A673 (cell line): ENCODE data around the gene TRIP12. TPM values are rescaled to one million over a fixed set of nuclear protein-coding genes. Genes with fewer than 3 reads are reported as not detected.

Source experiments
- BruUV-seq: library from RNA; stranded (reverse); fragments of 400-500 nt; replicated peaks from 2 replicates; lab custom pipeline; 2021; lab: Mats Ljungman, UMichigan
- CTCF ChIA-PET: fragments of 300-600 bp; sonication (Branson Sonifier 250); formaldehyde crosslinking; loops from one replicate; lab custom pipeline; 2022; ENCODE audit warnings: antibody characterized with exemption; lab: Charles Lee
- POLR2A ChIA-PET: fragments of 300-600 bp; sonication (Branson Sonifier 250); formaldehyde crosslinking; loops from one replicate; lab custom pipeline; 2022; ENCODE audit warnings: antibody characterized with exemption; ENCODE audit not compliant: low non-redundant PET; lab: Charles Lee
- DNase-seq: peaks from one replicate; pipeline ENCODE4 v3.0.0-alpha.2; 2015; ENCODE audit warnings: low spot score
- H3K27ac ChIP-seq: fragments of 200-600 bp; sonication (generic); 2 replicates; pipeline ENCODE4 v1.5.1; 2016; ENCODE audit warnings: mixed run types, low read depth, mild to moderate bottlenecking, mixed read lengths, antibody characterized with exemption, low read length; ENCODE audit not compliant: poor library complexity, severe bottlenecking
- H3K27me3 ChIP-seq: fragments of 200-600 bp; sonication (generic); replicated peaks from 2 replicates; pipeline ENCODE4 v1.6.1; 2017; ENCODE audit warnings: mixed run types, low read depth, mild to moderate bottlenecking, mixed read lengths, antibody characterized with exemption, low read length; ENCODE audit not compliant: insufficient read depth, poor library complexity
- H3K36me3 ChIP-seq: fragments of 200-600 bp; sonication (generic); 2 replicates; pipeline ENCODE4 v1.6.1; 2016; ENCODE audit warnings: mixed run types, mild to moderate bottlenecking, mixed read lengths, antibody characterized with exemption, low read length; ENCODE audit not compliant: insufficient read depth, poor library complexity, severe bottlenecking
- H3K4me1 ChIP-seq: fragments of 200-600 bp; sonication (generic); 2 replicates; pipeline ENCODE4 v1.6.1; 2017; ENCODE audit warnings: mixed run types, mild to moderate bottlenecking, mixed read lengths, antibody characterized with exemption, low read length; ENCODE audit not compliant: insufficient read depth, poor library complexity, severe bottlenecking
- H3K4me3 ChIP-seq: fragments of 200-600 bp; sonication (generic); 2 replicates; pipeline ENCODE4 v1.5.1; 2016; ENCODE audit warnings: low read depth, mixed run types, mild to moderate bottlenecking, mixed read lengths, low read length; ENCODE audit not compliant: poor library complexity, severe bottlenecking
- H3K9me3 ChIP-seq: fragments of 200-600 bp; sonication (generic); 2 replicates; pipeline ENCODE4 v1.6.1; 2016; ENCODE audit warnings: mixed run types, low read depth, mild to moderate bottlenecking, mixed read lengths, antibody characterized with exemption, low read length; ENCODE audit not compliant: poor library complexity, severe bottlenecking
- EZH2 ChIP-seq: fragments of 200-600 bp; sonication (generic); IDR thresholded peaks from 2 replicates; pipeline ENCODE4 v1.6.1; 2017; ENCODE audit warnings: borderline replicate concordance, low read depth, mild to moderate bottlenecking, mixed read lengths, antibody characterized with exemption, low read length; ENCODE audit not compliant: poor library complexity, severe bottlenecking
- intact Hi-C: fragments of 100-400 bp; cut with micrococcal nuclease; formaldehyde crosslinking; loops from one replicate; pipeline ENCODE4 v1.10.0; 2022; ENCODE audit not compliant: unreplicated experiment
- total RNA-seq: library from RNA; stranded (reverse); gene quantifications from 2 replicates; pipeline ENCODE4 v1.2.3, GENCODE V29; 2021
- TF ChIP-seq, protein P1 (sequence below): fragments of 300-800, 200-600 bp; sonication (generic); conservative IDR thresholded peaks from 2 replicates; pipeline ENCODE4 v1.5.1; 2017; ENCODE audit warnings: low read depth, mild to moderate bottlenecking, antibody characterized with exemption, low read length, moderate library complexity, mixed read lengths

The TRIP12 gene
- total RNA-seq, 1 experiment from 2014 or later: 300 TPM

GRCh38 chr2:229888031-229888430 is 33.8 kb downstream of the TRIP12 start:
- ChIA-PET CTCF (no interaction called here), POLR2A (no interaction called here)
- H3K27me3 ChIP-seq: no peaks in the 10 kb centered on the region
- H3K27ac ChIP-seq: no peak overlapping the region
- no peak for DNase-seq
- TF ChIP-seq, protein P1, sequence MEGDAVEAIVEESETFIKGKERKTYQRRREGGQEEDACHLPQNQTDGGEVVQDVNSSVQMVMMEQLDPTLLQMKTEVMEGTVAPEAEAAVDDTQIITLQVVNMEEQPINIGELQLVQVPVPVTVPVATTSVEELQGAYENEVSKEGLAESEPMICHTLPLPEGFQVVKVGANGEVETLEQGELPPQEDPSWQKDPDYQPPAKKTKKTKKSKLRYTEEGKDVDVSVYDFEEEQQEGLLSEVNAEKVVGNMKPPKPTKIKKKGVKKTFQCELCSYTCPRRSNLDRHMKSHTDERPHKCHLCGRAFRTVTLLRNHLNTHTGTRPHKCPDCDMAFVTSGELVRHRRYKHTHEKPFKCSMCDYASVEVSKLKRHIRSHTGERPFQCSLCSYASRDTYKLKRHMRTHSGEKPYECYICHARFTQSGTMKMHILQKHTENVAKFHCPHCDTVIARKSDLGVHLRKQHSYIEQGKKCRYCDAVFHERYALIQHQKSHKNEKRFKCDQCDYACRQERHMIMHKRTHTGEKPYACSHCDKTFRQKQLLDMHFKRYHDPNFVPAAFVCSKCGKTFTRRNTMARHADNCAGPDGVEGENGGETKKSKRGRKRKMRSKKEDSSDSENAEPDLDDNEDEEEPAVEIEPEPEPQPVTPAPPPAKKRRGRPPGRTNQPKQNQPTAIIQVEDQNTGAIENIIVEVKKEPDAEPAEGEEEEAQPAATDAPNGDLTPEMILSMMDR: no peak
- TF ChIP-seq EZH2: no peak
- no peaks in the 10 kb centered on the region for H3K36me3 ChIP-seq
- H3K9me3 ChIP-seq: no peaks in the 10 kb centered on the region
- H3K4me1 ChIP-seq: no peaks in the 10 kb centered on the region
- no peak overlapping the region for H3K4me3 ChIP-seq
- no TSS peak for BruUV-seq
- intact Hi-C loops: no loop called here

DNA sequence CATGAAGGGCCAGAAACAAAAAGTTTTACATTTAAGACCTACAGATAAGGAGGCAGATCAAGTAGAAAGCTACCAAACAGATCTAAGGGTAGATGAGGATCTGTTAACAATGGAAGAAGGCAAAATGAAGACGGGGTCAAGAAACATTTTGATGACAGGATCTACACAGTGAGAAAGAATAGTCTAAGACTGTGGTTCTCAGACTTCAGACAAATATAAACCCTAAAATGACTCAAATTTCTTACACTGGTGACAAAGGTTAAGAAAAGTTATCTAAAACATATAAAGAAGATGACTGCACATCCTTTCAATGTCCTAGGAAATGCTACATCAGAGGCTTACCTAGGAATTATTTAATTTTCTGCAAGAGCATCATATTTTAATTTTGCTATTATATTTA is 34.4 kb downstream of the TRIP12 start:
- intact Hi-C loops: no loop called here
- ChIA-PET CTCF (no interaction called here), POLR2A (no interaction called here)
- no peak overlapping the region for H3K4me3 ChIP-seq
- H3K27me3 ChIP-seq: no peaks in the 10 kb centered on the region
- H3K9me3 ChIP-seq: no peaks in the 10 kb centered on the region
- H3K36me3 ChIP-seq: no peaks in the 10 kb centered on the region
- H3K27ac ChIP-seq: no peak overlapping the region
- DNase-seq: no peak
- BruUV-seq: no TSS peak
- no peaks in the 10 kb centered on the region for H3K4me1 ChIP-seq
- TF ChIP-seq, protein P1: no peak
- TF ChIP-seq EZH2: no peak

DNA sequence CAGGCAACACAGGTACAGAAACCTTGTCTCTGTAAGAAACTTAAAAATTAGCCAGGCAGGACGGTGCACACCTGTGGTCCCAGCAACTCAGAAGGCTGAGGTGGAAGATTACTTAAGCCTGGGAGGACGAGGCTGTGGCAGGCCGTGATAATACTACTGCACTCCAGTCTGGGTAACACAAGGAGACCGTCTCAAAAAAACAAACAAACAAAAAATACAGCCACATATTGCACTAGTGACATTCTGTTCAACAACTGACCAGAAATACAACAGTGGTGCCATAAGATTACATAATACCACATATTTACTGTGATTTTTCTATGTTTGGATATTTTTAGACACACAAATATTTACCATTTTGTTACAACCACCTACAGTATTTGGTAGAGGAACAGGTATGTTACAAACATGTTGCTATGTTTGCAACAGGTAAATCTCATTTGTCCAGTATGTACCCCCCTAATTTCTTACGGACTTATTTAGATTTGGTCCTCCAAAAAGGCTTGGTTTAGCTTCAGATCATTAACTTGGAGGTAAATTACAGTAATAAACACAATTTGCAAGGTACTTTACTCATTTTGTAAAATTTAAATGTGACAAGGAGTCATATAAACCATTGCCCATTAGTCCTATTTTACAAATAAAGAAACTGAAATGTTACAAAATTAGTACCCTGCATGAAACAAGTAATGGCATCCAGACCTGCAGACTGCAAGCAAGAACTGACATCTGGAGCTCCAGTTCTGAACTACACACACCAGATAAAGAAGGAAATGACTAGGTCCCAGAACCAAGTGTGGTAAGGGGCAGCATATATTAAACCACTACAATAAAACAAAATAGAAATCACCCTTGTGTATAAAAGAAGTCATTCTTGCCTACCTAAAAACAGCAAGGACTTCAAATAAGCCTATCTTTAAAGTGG is 36.8 kb downstream of the TRIP12 start:
- Histone ChIP-seq H3K4me1 (no peaks in the 10 kb centered on the region), H3K27me3 (no peaks in the 10 kb centered on the region), H3K9me3 (no peaks in the 10 kb centered on the region), H3K27ac (no peak overlapping the region), H3K36me3 (no peaks in the 10 kb centered on the region), H3K4me3 (no peak overlapping the region)
- ChIA-PET CTCF (no interaction called here), POLR2A (no interaction called here)
- TF ChIP-seq, protein P1: no peak
- no peak for TF ChIP-seq EZH2
- DNase-seq: no peak
- BruUV-seq: no TSS peak
- intact Hi-C loops: no loop called here
